GM21825 (cell line): ENCODE results near the gene PTGR1.
A peak's percentile ranks its signal among the peaks of the same experiment; 100 is the strongest.
"Not testable (repeated sequence)": the region's sequence is repeated elsewhere in the genome, so short reads cannot be mapped to it uniquely, and the experiment has no call there.

Experiments
- ATAC-seq: cut with Tn5 transposase; IDR thresholded peaks from one replicate; pipeline ENCODE4 v1.9.1; 2021; ENCODE audit warnings: mild to moderate bottlenecking, moderate library complexity; ENCODE audit not compliant: unreplicated experiment

PTGR1 gene

GRCh38 chr9:111599092-111599954 lies at the start of gene PTGR1:
Gene PTGR1 (minus strand): TSS chr9:111599647. CDS start chr9:111597422, 2,225 bp downstream.
- ATAC-seq = no peak

- ATAC-seq = no peak
Measured at GRCh38 chr9:111649016-111649415, 49.6 kb upstream of the PTGR1 start.

- ATAC-seq = no peak
Measured at GRCh38 chr9:111648066-111648465, 48.6 kb upstream of the PTGR1 start.

GRCh38 chr9:111646417-111646816 lies 47.0 kb upstream of the PTGR1 start:
- no peak for ATAC-seq

GRCh38 chr9:111645806-111646205 lies 46.4 kb upstream of the PTGR1 start:
- ATAC-seq = no peak

- no peak for ATAC-seq
Measured at GRCh38 chr9:111644195-111644772, 44.8 kb upstream of the PTGR1 start.

GRCh38 chr9:111637421-111637950 lies 38.0 kb upstream of the PTGR1 start:
- no peak for ATAC-seq

GRCh38 chr9:111634860-111635259 lies 35.4 kb upstream of the PTGR1 start:
- ATAC-seq = no peak

- no peak for ATAC-seq
Measured at GRCh38 chr9:111633389-111633736, 33.9 kb upstream of the PTGR1 start.

GRCh38 chr9:111632695-111633388 lies 33.4 kb upstream of the PTGR1 start:
- no peak for ATAC-seq

GRCh38 chr9:111632060-111632459 lies 32.6 kb upstream of the PTGR1 start:
- no peak for ATAC-seq

- peak; percentile 97 for ATAC-seq
Measured at GRCh38 chr9:111631214-111631971, 31.9 kb upstream of the PTGR1 start, which contains the start of gene DNAJC25. Gene DNAJC25 (plus strand): TSS chr9:111631334. CDS start chr9:111631408, 74 bp downstream.

- ATAC-seq = no peak
Measured at GRCh38 chr9:111630964-111631213, 31.4 kb upstream of the PTGR1 start.

GRCh38 chr9:111630182-111630963 lies 30.9 kb upstream of the PTGR1 start:
- peak; percentile 21 for ATAC-seq

- no peak for ATAC-seq
Measured at GRCh38 chr9:111628411-111628810, 29.0 kb upstream of the PTGR1 start.

- ATAC-seq = no peak
Measured at GRCh38 chr9:111627260-111627963, 28.0 kb upstream of the PTGR1 start.

- no peak for ATAC-seq
Measured at GRCh38 chr9:111622626-111623025, 23.2 kb upstream of the PTGR1 start.

- ATAC-seq = peak; percentile 70
Measured at GRCh38 chr9:111621895-111622480, 22.5 kb upstream of the PTGR1 start.

- ATAC-seq = not testable (repeated sequence)
Measured at GRCh38 chr9:111617349-111617748, 17.9 kb upstream of the PTGR1 start.
